ENCODE data around the gene HFE. TPM values are rescaled to one million over a fixed set of nuclear protein-coding genes. Genes with fewer than 3 reads are reported as not detected.

Gene HFE
- total and polyA plus RNA-seq, 4 donors: 6.3 to 12.7 (median 8.2) TPM

GRCh38 chr6:26055719-26056582, 31.3 kb upstream of the HFE start:
- Histone ChIP-seq H3K4me3 (ENCODE audit: low read depth in 1 of 3, low read length in 3 of 3) (peak overlapping the region; percentile 66 to 97 (median 94)), H3K9me3 (ENCODE audit: control insufficient read depth in 4 of 4, low read length in 3 of 4) (no peaks in the 10 kb centered on the region), H3K36me3 (ENCODE audit: control insufficient read depth in 4 of 4, insufficient read depth in 3 of 4, low read depth in 1 of 4, low read length in 3 of 4) (no peaks in the 10 kb centered on the region), H3K9ac (ENCODE audit: low read depth in 1 of 2, low read length in 2 of 2) (peak overlapping the region; percentile 75 to 100), H3K27me3 (ENCODE audit: control insufficient read depth in 4 of 4, insufficient read depth in 4 of 4, low read length in 3 of 4) (no peaks in the 10 kb centered on the region), H3K4me1 (ENCODE audit: control insufficient read depth in 4 of 4, insufficient read depth in 4 of 4, low read length in 3 of 4) (peaks cover 2 to 16% (median 6%) of the 10 kb centered on the region in 4 donors), H3K27ac (ENCODE audit: low read depth in 1 of 2, low read length in 2 of 2) (peak overlapping the region; percentile 92 to 95)
- under 1% methylated on average over 51 of the region's 51 CpGs for WGBS
- DNase-seq (ENCODE audit: low spot score): peak; percentile 98
- TF ChIP-seq TAF1 (conservative IDR thresholded peaks at IDR 0.05): peak; percentile 97
- peak; percentile 83 for TF ChIP-seq SP1 (IDR thresholded peaks at IDR 0.05)
- TF ChIP-seq FOXA1 (IDR thresholded peaks at IDR 0.05): no peak
- peak; percentile 28 for TF ChIP-seq NR2F2 (IDR thresholded peaks at IDR 0.05)
- TF ChIP-seq ZBTB33 (IDR thresholded peaks at IDR 0.05): peak; percentile 78
- TF ChIP-seq HNF4G (IDR thresholded peaks at IDR 0.05): no peak
- TF ChIP-seq, protein P1, sequence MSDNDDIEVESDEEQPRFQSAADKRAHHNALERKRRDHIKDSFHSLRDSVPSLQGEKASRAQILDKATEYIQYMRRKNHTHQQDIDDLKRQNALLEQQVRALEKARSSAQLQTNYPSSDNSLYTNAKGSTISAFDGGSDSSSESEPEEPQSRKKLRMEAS (IDR thresholded peaks at IDR 0.05): no peak
- peak in 1 of 2 donors; percentile 17 for TF ChIP-seq RAD21 (IDR thresholded peaks at IDR 0.05)
- TF ChIP-seq, protein P2, sequence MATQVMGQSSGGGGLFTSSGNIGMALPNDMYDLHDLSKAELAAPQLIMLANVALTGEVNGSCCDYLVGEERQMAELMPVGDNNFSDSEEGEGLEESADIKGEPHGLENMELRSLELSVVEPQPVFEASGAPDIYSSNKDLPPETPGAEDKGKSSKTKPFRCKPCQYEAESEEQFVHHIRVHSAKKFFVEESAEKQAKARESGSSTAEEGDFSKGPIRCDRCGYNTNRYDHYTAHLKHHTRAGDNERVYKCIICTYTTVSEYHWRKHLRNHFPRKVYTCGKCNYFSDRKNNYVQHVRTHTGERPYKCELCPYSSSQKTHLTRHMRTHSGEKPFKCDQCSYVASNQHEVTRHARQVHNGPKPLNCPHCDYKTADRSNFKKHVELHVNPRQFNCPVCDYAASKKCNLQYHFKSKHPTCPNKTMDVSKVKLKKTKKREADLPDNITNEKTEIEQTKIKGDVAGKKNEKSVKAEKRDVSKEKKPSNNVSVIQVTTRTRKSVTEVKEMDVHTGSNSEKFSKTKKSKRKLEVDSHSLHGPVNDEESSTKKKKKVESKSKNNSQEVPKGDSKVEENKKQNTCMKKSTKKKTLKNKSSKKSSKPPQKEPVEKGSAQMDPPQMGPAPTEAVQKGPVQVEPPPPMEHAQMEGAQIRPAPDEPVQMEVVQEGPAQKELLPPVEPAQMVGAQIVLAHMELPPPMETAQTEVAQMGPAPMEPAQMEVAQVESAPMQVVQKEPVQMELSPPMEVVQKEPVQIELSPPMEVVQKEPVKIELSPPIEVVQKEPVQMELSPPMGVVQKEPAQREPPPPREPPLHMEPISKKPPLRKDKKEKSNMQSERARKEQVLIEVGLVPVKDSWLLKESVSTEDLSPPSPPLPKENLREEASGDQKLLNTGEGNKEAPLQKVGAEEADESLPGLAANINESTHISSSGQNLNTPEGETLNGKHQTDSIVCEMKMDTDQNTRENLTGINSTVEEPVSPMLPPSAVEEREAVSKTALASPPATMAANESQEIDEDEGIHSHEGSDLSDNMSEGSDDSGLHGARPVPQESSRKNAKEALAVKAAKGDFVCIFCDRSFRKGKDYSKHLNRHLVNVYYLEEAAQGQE (IDR thresholded peaks at IDR 0.05): peak; percentile 94
- peak; percentile 94 for TF ChIP-seq YY1 (IDR thresholded peaks at IDR 0.05)

DNA sequence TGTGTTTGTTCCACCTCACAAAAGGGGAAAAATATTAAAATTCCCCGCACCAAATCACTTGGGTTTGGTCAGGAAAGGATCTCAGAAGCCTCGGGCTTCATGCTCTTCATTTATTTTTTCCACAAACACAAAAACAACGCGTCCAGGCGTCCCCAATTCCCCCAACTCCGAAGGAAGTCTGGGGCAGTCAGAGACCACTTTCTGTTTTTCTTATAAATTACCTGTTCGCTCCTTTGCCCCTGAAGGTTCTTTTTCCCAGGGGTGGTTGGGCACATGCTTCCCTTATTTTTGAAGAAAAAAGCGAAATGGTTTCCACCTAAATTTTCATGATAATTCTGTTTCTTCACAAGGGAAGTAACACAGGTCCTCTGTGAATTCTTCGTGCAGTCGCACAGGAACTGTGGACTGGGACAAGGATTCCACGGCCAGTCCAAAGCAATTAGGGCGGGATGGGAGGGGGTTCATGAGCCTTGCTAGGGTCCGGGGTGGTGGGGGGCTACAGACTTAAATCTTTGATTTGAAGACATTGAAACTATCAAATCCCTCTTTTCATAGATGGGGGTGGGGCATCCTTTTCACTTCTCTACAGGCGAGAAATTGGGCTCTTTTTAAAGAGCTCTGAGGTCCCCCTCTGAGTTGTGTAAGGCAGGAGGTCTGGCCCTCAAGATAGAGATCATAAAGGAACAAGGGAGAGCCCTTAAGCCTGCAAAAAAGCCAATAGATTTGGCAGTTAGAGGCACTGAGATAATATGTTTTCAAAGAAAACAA, 30.5 kb upstream of the HFE start:
- Histone ChIP-seq H3K27me3 (ENCODE audit: control insufficient read depth in 4 of 4, insufficient read depth in 4 of 4, low read length in 3 of 4) (no peaks in the 10 kb centered on the region), H3K9ac (ENCODE audit: low read depth in 1 of 2, low read length in 2 of 2) (peak overlapping the region; percentile 57 to 96), H3K36me3 (ENCODE audit: control insufficient read depth in 4 of 4, insufficient read depth in 3 of 4, low read depth in 1 of 4, low read length in 3 of 4) (no peaks in the 10 kb centered on the region), H3K4me3 (ENCODE audit: low read depth in 1 of 3, low read length in 3 of 3) (peak overlapping the region; percentile 36 to 94 (median 66)), H3K9me3 (ENCODE audit: control insufficient read depth in 4 of 4, low read length in 3 of 4) (no peaks in the 10 kb centered on the region), H3K4me1 (ENCODE audit: control insufficient read depth in 4 of 4, insufficient read depth in 4 of 4, low read length in 3 of 4) (peaks cover 2 to 16% (median 6%) of the 10 kb centered on the region in 4 donors), H3K27ac (ENCODE audit: low read depth in 1 of 2, low read length in 2 of 2) (peak overlapping the region; percentile 92 to 95)
- 2% methylated on average over 14 of the region's 14 CpGs for WGBS
- TF ChIP-seq SP1 (IDR thresholded peaks at IDR 0.05) (no peak), RXRA (IDR thresholded peaks at IDR 0.05) (no peak), HNF4A (conservative IDR thresholded peaks at IDR 0.05) (peak in 1 of 2 donors; percentile 14), HNF4G (IDR thresholded peaks at IDR 0.05) (no peak), JUND (IDR thresholded peaks at IDR 0.05) (no peak), ZBTB33 (IDR thresholded peaks at IDR 0.05) (peak; percentile 7)
- peak; percentile 72 for DNase-seq (ENCODE audit: low spot score)
